Measurements from ENCODE around the gene EIF2B5. TPM values are rescaled to one million over a fixed set of nuclear protein-coding genes. Genes with fewer than 3 reads are reported as not detected.

The EIF2B5 gene
- total RNA-seq, 2 experiments from 2014 or later, result 41.1 to 56.7 TPM

- BruUV-seq (replicated peaks), result no TSS peak
- H3K36me3 ChIP-seq (ENCODE audit: insufficient read depth, low read length), result peaks cover 54% of the 10 kb centered on the region
- no peak for TF ChIP-seq EZH2phosphoT487 (IDR thresholded peaks at IDR 0.05; ENCODE audit: borderline replicate concordance, low read depth, low read length)
- TF ChIP-seq, protein P1, sequence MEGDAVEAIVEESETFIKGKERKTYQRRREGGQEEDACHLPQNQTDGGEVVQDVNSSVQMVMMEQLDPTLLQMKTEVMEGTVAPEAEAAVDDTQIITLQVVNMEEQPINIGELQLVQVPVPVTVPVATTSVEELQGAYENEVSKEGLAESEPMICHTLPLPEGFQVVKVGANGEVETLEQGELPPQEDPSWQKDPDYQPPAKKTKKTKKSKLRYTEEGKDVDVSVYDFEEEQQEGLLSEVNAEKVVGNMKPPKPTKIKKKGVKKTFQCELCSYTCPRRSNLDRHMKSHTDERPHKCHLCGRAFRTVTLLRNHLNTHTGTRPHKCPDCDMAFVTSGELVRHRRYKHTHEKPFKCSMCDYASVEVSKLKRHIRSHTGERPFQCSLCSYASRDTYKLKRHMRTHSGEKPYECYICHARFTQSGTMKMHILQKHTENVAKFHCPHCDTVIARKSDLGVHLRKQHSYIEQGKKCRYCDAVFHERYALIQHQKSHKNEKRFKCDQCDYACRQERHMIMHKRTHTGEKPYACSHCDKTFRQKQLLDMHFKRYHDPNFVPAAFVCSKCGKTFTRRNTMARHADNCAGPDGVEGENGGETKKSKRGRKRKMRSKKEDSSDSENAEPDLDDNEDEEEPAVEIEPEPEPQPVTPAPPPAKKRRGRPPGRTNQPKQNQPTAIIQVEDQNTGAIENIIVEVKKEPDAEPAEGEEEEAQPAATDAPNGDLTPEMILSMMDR (conservative IDR thresholded peaks at IDR 0.05; ENCODE audit: low read length), result no peak
- no peaks in the 10 kb centered on the region for H3K9me2 ChIP-seq (ENCODE audit: insufficient read depth, low read length)
- H3K4me3 ChIP-seq (ENCODE audit: low read depth, low read length, poor library complexity, severe bottlenecking), result no peak overlapping the region
- intact Hi-C loops (cut with micrococcal nuclease; ENCODE audit: unreplicated experiment), result no loop called here
- DNase-seq (ENCODE audit: low spot score), result no peak
- no peaks in the 10 kb centered on the region for H4K20me1 ChIP-seq (ENCODE audit: insufficient read depth, low read length)
- peaks cover 5% of the 10 kb centered on the region; the same call in 1 of the 2 replicates for H3K79me2 ChIP-seq (ENCODE audit: insufficient read depth, low read depth, low read length)
- ChIA-PET POLR2A (interaction anchor here (0.9 kb wide), 1 partner anchor 9 kb away, joined by 4 read pairs; no protein-coding TSS in a partner anchor), CTCF (ENCODE audit: unreplicated experiment) (interaction anchor here (0.5 kb wide), 1 partner anchor 9 kb away, joined by 8 read pairs; no protein-coding TSS in a partner anchor)
- no peaks in the 10 kb centered on the region for H3K9me3 ChIP-seq (ENCODE audit: low read length)
- no peak overlapping the region for H3K4me2 ChIP-seq (ENCODE audit: low read length)
- H2AFZ ChIP-seq (ENCODE audit: low read length), result no peak overlapping the region
- H3K4me1 ChIP-seq (ENCODE audit: insufficient read depth, low read length, poor library complexity, severe bottlenecking), result no peaks in the 10 kb centered on the region
- H3K27ac ChIP-seq (ENCODE audit: low read depth, low read length, poor library complexity, severe bottlenecking), result no peak overlapping the region
These were observed 29.6 kb downstream of the EIF2B5 start for GRCh38 chr3:184164648-184165330.

- DNase-seq (ENCODE audit: low spot score), result no peak
- H3K36me3 ChIP-seq (ENCODE audit: insufficient read depth, low read length), result peaks cover 54% of the 10 kb centered on the region
These were observed 30.4 kb downstream of the EIF2B5 start for GRCh38 chr3:184165543-184165942.

More at GRCh38 chr3:184165543-184165942, 30.4 kb downstream of the EIF2B5 start:
- Histone ChIP-seq H3K4me2 (ENCODE audit: low read length) (no peak overlapping the region), H3K9me2 (ENCODE audit: insufficient read depth, low read length) (no peaks in the 10 kb centered on the region), H3K27ac (ENCODE audit: low read depth, low read length, poor library complexity, severe bottlenecking) (no peak overlapping the region), H4K20me1 (ENCODE audit: insufficient read depth, low read length) (no peaks in the 10 kb centered on the region), H3K79me2 (ENCODE audit: insufficient read depth, low read depth, low read length) (no peaks in the 10 kb centered on the region), H3K4me3 (ENCODE audit: low read depth, low read length, poor library complexity, severe bottlenecking) (no peak overlapping the region), H2AFZ (ENCODE audit: low read length) (no peak overlapping the region), H3K4me1 (ENCODE audit: insufficient read depth, low read length, poor library complexity, severe bottlenecking) (no peaks in the 10 kb centered on the region), H3K9me3 (ENCODE audit: low read length) (no peaks in the 10 kb centered on the region)
- TF ChIP-seq, protein P1 (conservative IDR thresholded peaks at IDR 0.05; ENCODE audit: low read length), result no peak
- TF ChIP-seq EZH2phosphoT487 (IDR thresholded peaks at IDR 0.05; ENCODE audit: borderline replicate concordance, low read depth, low read length), result no peak
- intact Hi-C loops (cut with micrococcal nuclease; ENCODE audit: unreplicated experiment), result no loop called here
- CTCF ChIA-PET (ENCODE audit: unreplicated experiment), result no interaction called here
- no TSS peak for BruUV-seq (replicated peaks)
- POLR2A ChIA-PET, result interaction anchor here (0.9 kb wide), 1 partner anchor 8 kb away, joined by 4 read pairs; no protein-coding TSS in a partner anchor

Measured in OCI-LY7 (cell line).